Prostate gland (tissue), 2 donors: ENCODE measurements around the gene CAMKMT. TPM values are rescaled to one million over a fixed set of nuclear protein-coding genes. Genes with fewer than 3 reads are reported as not detected.

Source experiments
- DNase-seq: peaks from one replicate; pipeline ENCODE4 v3.0.0-alpha.2; 2019; ENCODE audit warnings: low spot score
- H3K27ac ChIP-seq, 2 donors: fragments of 200-600 bp; sonication (generic); 2 replicates each; pipeline ENCODE4 v1.5.1; 2017 to 2019
- H3K27me3 ChIP-seq: fragments of 200-600 bp; sonication (generic); replicated peaks from 2 replicates; pipeline ENCODE4 v1.5.1; 2019; ENCODE audit not compliant: insufficient read depth
- H3K36me3 ChIP-seq, 2 donors: fragments of 200-600 bp; sonication (generic); 1 replicate in 1 of 2; 2 replicates in 1 of 2; pipeline versions ENCODE4 v1.5.1 to v1.8.1; 2017 to 2019
- H3K4me1 ChIP-seq: fragments of 200-600 bp; sonication (generic); replicated peaks from 2 replicates; pipeline ENCODE4 v1.5.1; 2019
- H3K4me3 ChIP-seq, 2 donors: fragments of 200-600 bp; sonication (generic); 2 replicates each; pipeline ENCODE4 v1.5.1; 2017 to 2019
- H3K9me3 ChIP-seq: fragments of 200-600 bp; sonication (generic); 2 replicates; pipeline ENCODE4 v1.5.1; 2017
- CTCF ChIP-seq, 4 experiments: fragments of 200-600 bp in 2 of 4; fragments of 450-650 bp in 2 of 4; sonication (generic) in 2 of 4; IDR thresholded peaks; 1 replicate in 3 of 4; 2 replicates in 1 of 4; pipeline ENCODE4 v1.5.1; 2016 to 2019; ENCODE audit warnings: antibody characterized with exemption in 4 of 4, mild to moderate bottlenecking in 2 of 4, moderate library complexity in 2 of 4
- POLR2A ChIP-seq: fragments of 450-650 bp; IDR thresholded peaks from one replicate; pipeline ENCODE4 v1.6.1; 2016; ENCODE audit warnings: antibody characterized with exemption, mild to moderate bottlenecking
- POLR2AphosphoS5 ChIP-seq: sonication (generic); formaldehyde crosslinking; IDR thresholded peaks from one replicate; pipeline ENCODE4 v1.6.1; 2017; ENCODE audit warnings: antibody characterized with exemption
- WGBS: methylation state at CpG from one replicate; pipeline ENCODE4 v1.1.5; 2018; 5-methylcytosine and 5-hydroxymethylcytosine counted together
- intact Hi-C: fragments of 100-400 bp; cut with DNase I; formaldehyde crosslinking; loops from one replicate; pipeline ENCODE4 v1.14.2; 2022
- total RNA-seq, 2 donors: library from RNA; depleted of rRNA; stranded (reverse); fragments of >200 nt; gene quantifications; one replicate each; pipeline ENCODE4 v1.1.0, GENCODE V29; 2016

CAMKMT gene
- total RNA-seq, 2 donors from 2014 or later: 5.4 to 7.6 TPM

DNA sequence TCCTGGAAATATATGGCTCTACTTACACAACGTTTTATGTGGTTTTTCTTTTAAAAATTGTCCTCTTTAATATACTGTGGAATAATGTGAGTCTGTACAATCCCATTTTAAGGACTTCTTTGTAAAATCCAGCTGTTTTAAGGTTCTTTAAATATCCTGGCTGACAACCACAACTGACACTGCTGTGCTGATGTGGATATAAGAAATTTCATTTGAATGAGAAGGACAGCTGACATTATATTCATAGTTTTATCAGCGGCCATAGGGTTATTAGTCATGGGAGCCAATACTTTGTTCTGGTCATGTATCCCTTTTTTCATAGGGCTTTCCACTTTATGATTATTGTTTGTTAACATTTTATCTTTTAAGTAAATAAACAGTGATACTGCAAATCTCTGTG, 169.5 kb downstream of the CAMKMT start:
- H3K4me3 ChIP-seq: no peak overlapping the region
- WGBS: 69% methylated on average over 2 of the region's 2 CpGs

DNA sequence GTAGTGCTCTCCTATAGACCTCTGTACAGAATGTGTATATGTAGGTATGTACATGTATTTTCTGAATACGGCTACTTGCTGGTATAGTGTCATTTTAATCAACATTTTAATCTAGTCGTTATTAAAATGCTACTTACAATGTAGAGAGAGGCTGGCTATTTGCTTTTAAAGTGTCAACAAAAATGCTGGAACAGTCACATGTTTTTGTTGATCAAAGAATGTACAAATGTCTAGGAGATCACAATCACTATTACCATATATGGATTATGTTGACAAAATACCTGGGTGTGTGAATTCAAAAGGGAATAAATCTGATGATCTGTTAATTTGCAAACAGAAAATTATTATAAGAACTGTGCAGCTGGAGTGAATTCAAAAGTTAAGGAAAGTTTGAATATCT, 170.3 kb downstream of the CAMKMT start:
- WGBS: 52% methylated on average over 2 of the region's 2 CpGs
- H3K4me3 ChIP-seq: no peak overlapping the region

More for the DNA sequence above, 169.5 kb downstream of the CAMKMT start:
- Histone ChIP-seq H3K4me1 (no peaks in the 10 kb centered on the region), H3K9me3 (no peaks in the 10 kb centered on the region), H3K27me3 (no peaks in the 10 kb centered on the region), H3K36me3 (no peaks in the 10 kb centered on the region), H3K27ac (no peak overlapping the region)
- DNase-seq: no peak
- intact Hi-C loops: no loop called here
- TF ChIP-seq POLR2A (no peak), POLR2AphosphoS5 (no peak), CTCF (IDR thresholded peaks at IDR 0.05) (no peak)

DNA sequence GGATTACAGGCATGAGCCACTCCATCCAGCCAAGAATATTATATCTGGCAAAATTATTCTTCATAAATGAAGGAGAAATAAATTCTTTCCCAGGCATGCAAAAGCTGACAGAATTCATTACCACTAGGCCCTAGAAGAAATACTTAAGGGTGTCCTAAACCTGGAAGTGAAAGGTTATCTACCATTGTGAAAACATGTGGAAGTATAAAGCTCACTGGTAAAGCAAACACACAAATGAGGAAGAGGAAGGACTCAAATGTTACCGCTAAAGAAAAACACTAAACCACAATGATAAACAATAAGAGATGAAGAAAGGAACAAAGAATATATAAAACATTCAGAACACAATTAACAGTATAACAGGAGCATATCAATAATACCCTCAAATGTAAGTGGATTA, 171.8 kb downstream of the CAMKMT start:
- 92% methylated on average over 1 of the region's 1 CpG for WGBS

More for the DNA sequence above, 170.3 kb downstream of the CAMKMT start:
- intact Hi-C loops: no loop called here
- no peak overlapping the region for H3K27ac ChIP-seq
- no peaks in the 10 kb centered on the region for H3K36me3 ChIP-seq
- no peaks in the 10 kb centered on the region for H3K4me1 ChIP-seq
- TF ChIP-seq POLR2AphosphoS5 (no peak), CTCF (IDR thresholded peaks at IDR 0.05) (no peak), POLR2A (no peak)
- no peaks in the 10 kb centered on the region for H3K27me3 ChIP-seq
- no peaks in the 10 kb centered on the region for H3K9me3 ChIP-seq
- DNase-seq: no peak

DNA sequence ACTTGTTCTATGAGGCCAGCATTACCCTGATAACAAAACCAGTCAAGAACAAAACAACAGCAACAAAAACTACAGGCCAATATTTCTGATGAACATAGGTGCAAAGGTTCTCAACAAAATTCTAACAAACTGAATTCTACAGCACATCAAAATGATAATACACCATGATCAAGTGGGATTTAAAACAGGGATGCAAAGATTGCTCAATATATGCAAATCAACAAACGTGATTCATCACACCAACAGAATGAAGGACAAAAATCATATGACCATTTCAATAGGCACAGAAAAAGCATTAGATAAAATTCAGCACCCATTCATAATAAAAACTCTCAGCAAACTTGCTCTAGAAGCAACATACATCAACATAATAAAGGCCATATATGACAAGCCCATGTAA, 173.6 kb downstream of the CAMKMT start:
- TF ChIP-seq CTCF (IDR thresholded peaks at IDR 0.05) (no peak), POLR2AphosphoS5 (no peak), POLR2A (no peak)
- WGBS: 74% methylated on average over 1 of the region's 1 CpG
- no peak overlapping the region for H3K4me3 ChIP-seq

More for the DNA sequence above, 171.8 kb downstream of the CAMKMT start:
- Histone ChIP-seq H3K9me3 (no peaks in the 10 kb centered on the region), H3K4me1 (no peaks in the 10 kb centered on the region), H3K36me3 (no peaks in the 10 kb centered on the region), H3K27ac (no peak overlapping the region), H3K27me3 (no peaks in the 10 kb centered on the region), H3K4me3 (no peak overlapping the region)
- DNase-seq: no peak
- intact Hi-C loops: no loop called here
- TF ChIP-seq POLR2A (no peak), POLR2AphosphoS5 (no peak), CTCF (IDR thresholded peaks at IDR 0.05) (no peak)

DNA sequence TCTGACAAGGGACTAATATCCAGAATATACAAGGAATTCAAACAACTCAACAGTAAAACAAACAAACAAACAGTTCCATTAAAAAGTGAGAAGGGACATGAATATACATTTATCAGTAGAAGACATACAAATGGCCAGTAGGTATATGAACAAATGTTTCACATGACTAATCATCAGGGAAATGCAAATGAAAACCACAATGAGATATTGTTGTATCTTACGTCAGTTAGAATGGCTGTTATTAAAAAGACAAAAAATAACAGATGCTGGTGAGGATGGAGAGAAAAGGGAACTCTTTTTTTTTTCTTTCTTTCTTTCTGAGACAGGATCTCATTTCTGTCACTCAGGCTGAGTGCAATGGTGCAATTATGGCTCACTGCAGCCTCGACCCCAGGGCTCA, 175.5 kb downstream of the CAMKMT start:
- H3K4me1 ChIP-seq: no peaks in the 10 kb centered on the region
- intact Hi-C loops: no loop called here
- H3K36me3 ChIP-seq: no peaks in the 10 kb centered on the region
- H3K4me3 ChIP-seq: no peak overlapping the region
- TF ChIP-seq CTCF (IDR thresholded peaks at IDR 0.05) (no peak), POLR2A (no peak), POLR2AphosphoS5 (no peak)
- no peaks in the 10 kb centered on the region for H3K9me3 ChIP-seq
- no peak overlapping the region for H3K27ac ChIP-seq
- no peaks in the 10 kb centered on the region for H3K27me3 ChIP-seq
- WGBS: 98% methylated on average over 2 of the region's 2 CpGs
- DNase-seq: no peak

More for the DNA sequence above, 173.6 kb downstream of the CAMKMT start:
- H3K27me3 ChIP-seq: no peaks in the 10 kb centered on the region
- H3K4me1 ChIP-seq: no peaks in the 10 kb centered on the region
- no peak overlapping the region for H3K27ac ChIP-seq
- H3K9me3 ChIP-seq: no peaks in the 10 kb centered on the region
- intact Hi-C loops: no loop called here
- no peak for DNase-seq
- no peaks in the 10 kb centered on the region for H3K36me3 ChIP-seq
